ENCODE data around the gene NXNL1.

GRCh38 chr19:17469092-17469480 lies 8.4 kb upstream of the NXNL1 start:
- TF ChIP-seq, protein P1, sequence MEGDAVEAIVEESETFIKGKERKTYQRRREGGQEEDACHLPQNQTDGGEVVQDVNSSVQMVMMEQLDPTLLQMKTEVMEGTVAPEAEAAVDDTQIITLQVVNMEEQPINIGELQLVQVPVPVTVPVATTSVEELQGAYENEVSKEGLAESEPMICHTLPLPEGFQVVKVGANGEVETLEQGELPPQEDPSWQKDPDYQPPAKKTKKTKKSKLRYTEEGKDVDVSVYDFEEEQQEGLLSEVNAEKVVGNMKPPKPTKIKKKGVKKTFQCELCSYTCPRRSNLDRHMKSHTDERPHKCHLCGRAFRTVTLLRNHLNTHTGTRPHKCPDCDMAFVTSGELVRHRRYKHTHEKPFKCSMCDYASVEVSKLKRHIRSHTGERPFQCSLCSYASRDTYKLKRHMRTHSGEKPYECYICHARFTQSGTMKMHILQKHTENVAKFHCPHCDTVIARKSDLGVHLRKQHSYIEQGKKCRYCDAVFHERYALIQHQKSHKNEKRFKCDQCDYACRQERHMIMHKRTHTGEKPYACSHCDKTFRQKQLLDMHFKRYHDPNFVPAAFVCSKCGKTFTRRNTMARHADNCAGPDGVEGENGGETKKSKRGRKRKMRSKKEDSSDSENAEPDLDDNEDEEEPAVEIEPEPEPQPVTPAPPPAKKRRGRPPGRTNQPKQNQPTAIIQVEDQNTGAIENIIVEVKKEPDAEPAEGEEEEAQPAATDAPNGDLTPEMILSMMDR (IDR thresholded peaks at IDR 0.05) = no peak
- TF ChIP-seq POLR2A (IDR thresholded peaks at IDR 0.05) = no peak
